Measurements from ENCODE around the gene PCDHGA11.
"Not testable (repeated sequence)": the region's sequence is repeated elsewhere in the genome, so short reads cannot be mapped to it uniquely, and the experiment has no call there.

Gene PCDHGA11

DNA sequence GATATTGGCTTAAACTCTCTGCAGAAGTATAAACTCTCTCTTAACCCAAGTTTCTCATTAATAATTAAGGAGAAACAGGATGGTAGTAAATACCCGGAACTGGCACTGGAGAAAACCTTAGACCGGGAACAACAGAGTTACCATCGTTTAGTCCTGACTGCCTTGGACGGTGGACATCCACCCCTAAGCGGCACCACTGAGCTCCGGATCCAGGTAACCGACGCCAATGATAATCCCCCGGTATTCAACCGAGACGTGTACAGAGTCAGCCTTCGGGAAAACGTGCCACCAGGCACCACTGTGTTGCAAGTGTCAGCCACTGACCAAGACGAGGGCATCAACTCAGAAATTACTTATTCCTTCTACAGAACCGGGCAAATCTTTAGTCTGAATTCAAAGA is 22.2 kb upstream of the PCDHGA11 start:
- DNase-seq (ENCODE audit: low read depth, low spot score), result no peak

DNA sequence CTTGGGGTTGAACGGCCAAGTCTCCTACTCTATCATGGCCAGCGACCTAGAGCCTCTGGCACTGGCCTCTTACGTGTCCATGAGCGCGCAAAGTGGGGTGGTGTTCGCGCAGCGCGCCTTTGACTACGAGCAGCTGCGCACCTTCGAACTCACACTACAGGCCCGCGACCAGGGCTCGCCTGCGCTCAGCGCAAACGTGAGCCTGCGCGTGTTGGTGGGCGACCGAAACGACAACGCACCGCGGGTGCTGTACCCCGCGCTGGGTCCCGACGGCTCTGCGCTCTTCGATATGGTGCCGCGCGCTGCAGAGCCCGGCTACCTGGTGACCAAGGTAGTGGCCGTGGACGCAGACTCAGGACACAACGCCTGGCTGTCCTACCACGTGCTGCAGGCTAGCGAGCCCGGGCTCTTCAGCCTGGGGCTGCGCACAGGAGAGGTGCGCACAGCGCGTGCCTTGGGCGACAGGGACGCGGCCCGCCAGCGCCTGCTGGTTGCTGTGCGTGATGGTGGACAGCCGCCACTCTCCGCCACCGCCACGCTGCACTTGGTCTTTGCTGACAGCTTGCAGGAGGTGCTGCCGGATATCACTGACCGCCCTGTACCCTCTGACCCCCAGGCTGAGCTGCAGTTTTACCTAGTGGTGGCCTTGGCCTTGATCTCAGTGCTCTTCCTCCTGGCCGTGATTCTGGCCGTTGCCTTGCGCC is 21.1 kb upstream of the PCDHGA11 start:
- DNase-seq (ENCODE audit: low read depth, low spot score), result no peak

DNA sequence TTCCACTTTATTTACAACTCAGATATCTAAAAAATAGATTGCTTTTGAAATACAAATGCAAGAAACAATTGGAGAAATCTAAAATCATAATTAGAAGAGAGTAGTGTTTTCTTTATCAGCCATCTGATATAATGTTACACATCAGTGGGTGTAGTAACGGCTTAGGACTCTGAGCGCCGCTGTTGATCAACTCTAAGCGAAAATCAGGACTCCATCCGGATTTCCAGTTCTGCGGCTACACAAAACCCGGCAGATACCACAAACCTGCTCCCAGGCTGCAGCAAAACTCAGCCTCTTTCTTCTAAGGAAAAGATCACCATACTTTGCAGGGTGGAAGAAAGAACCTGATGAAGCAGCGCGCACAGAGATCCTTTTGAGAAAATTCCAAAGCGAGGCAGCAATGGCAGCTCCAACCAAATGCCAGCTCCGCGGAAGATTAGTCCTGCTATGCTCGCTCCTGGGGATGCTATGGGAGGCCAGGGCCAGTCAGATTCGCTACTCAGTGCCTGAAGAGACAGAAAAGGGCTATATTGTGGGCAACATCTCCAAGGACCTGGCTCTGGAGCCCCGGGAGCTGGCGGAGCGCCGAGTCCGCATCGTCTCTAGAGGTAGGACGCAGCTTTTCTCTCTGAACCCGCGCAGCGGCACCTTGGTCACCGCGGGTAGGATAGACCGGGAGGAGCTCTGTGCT is 18.2 kb upstream of the PCDHGA11 start, which contains the start of gene PCDHGA9:
TSS of gene PCDHGA9 (plus strand) at position 226 of the 691 bp plus-strand sequence. CDS start at position 401, 175 bp downstream.
- DNase-seq (ENCODE audit: low read depth, low spot score), result peak; percentile 18

DNA sequence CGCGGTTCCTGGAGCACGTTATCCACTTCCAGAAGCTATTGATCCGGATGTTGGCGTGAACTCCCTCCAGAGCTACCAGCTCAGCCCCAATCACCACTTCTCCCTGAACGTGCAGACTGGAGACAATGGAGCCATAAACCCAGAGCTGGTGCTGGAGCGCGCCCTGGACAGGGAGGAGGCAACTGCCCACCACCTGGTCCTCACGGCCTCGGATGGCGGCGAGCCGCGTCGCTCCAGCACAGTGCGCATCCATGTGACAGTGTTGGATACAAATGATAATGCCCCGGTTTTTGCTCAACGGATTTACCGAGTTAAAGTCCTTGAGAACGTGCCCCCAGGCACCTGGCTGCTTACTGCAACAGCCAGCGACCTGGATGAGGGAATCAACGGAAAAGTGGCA is 17.5 kb upstream of the PCDHGA11 start:
- DNase-seq (ENCODE audit: low read depth, low spot score), result no peak

DNA sequence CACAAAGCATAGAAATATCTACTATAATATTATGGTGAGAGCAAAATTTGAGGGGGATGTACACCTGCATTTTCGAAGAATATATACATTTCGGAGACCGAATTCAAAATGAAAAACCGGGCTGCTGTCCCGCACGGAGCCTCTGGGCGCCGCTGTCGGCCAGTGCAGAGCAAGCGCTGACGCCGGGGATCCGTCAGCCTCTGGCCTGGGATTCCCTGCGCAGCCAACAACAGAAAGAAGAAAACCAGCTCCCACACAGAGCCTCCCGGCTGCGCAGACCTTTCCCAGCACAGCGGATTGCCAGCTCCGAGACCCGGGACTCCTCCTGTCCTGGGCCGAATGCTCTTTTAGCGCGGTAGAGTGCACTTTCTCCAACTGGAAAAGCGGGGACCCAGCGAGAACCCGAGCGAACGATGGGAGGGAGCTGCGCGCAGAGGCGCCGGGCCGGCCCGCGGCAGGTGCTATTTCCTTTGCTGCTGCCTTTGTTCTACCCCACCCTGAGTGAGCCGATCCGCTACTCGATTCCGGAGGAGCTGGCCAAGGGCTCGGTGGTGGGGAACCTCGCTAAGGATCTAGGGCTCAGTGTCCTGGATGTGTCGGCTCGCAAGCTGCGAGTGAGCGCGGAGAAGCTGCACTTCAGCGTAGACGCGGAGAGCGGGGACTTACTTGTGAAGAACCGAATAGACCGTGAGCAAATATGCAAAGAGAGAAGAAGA is 12.9 kb upstream of the PCDHGA11 start, which contains the start of gene PCDHGB6:
TSS of gene PCDHGB6 (plus strand) at position 232 of the 716 bp plus-strand sequence. CDS start at position 414, 182 bp downstream.
- peak; percentile 62 for DNase-seq (ENCODE audit: low read depth, low spot score)

DNA sequence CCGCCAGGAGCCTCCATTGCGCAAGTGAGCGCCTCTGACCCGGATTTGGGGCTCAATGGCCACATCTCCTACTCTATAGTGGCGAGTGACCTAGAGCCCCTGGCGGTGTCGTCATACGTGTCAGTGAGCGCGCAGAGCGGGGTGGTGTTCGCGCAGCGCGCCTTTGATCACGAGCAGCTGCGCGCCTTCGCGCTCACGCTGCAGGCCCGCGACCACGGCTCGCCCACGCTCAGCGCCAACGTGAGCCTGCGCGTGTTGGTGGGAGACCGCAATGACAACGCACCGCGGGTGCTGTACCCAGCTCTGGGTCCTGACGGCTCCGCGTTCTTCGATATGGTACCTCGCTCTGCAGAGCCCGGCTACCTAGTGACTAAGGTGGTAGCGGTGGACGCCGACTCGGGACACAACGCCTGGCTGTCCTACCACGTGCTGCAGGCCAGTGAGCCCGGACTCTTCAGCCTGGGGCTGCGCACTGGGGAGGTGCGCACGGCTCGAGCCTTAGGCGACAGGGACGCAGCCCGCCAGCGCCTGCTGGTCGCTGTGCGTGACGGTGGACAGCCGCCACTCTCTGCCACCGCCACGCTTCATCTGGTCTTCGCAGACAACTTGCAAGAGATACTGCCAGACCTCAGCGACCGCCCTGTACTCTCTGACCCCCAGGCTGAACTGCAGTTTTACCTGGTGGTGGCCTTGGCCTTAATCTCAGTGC is 11.1 kb upstream of the PCDHGA11 start:
- no peak for DNase-seq (ENCODE audit: low read depth, low spot score)

DNA sequence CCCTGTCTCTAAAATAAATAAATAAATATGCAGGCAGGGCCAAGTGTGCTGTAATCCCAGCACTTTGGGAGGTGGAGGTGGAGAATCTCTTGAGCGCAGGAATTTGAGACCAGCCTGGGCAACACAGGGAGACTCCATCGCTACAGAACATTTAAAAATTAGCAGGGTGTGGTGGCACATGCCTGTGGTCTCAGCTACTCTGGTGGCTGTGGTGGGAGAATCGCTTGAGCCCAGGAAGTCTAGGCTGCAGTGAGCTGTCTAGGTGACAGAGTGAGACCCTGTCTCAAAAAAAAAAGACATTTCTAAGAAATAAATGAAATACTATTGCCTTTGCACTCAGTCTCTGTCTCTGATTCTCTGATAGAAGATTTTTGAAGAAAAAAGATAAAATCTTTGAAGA is 9.3 kb upstream of the PCDHGA11 start:
- DNase-seq (ENCODE audit: low read depth, low spot score), result no peak

DNA sequence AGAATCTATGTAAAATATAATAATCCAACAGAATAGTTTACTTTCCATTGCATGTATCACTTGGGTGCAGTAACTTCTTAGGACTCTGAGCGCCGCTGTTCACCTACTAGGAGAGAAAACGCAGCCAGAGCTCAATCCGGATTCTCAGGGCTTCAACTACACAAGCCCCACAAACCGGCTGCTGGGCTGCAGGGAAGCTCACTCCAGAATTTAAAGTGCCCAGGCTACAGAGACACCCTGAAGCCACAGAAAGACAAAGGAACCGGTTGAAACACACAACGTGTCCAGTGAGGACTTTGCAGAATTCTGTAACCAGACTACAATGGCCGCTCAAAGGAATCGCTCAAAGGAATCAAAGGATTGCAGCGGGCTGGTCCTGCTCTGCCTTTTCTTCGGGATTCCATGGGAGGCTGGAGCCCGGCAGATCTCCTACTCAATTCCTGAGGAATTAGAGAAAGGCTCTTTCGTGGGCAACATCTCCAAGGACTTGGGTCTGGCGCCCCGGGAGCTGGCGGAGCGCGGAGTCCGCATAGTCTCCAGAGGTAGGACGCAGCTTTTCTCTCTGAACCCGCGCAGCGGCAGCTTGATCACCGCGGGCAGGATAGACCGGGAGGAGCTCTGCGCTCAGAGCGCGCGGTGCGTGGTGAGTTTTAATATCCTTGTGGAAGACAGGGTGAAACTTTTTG is 7.9 kb upstream of the PCDHGA11 start, which contains the start of gene PCDHGA10:
TSS of gene PCDHGA10 (plus strand) at position 134 of the 686 bp plus-strand sequence. CDS start at position 323, 189 bp downstream.
- DNase-seq (ENCODE audit: low read depth, low spot score), result peak; percentile 70

DNA sequence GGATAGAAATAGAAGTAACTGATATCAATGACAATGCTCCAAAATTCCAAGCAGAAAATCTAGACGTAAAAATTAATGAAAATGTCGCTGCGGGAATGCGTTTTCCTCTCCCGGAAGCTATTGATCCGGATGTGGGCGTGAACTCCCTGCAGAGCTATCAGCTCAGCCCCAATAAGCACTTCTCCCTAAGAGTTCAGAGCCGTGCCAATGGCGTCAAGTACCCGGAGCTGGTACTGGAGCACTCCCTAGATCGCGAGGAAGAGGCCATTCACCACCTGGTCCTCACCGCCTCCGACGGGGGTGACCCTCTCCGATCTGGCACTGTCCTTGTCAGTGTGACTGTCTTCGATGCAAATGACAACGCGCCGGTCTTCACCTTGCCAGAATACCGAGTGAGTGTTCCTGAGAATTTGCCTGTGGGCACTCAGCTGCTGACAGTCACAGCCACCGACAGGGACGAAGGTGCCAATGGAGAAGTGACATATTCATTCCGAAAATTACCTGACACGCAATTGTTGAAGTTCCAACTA is 7.2 kb upstream of the PCDHGA11 start:
- DNase-seq (ENCODE audit: low read depth, low spot score), result no peak

DNA sequence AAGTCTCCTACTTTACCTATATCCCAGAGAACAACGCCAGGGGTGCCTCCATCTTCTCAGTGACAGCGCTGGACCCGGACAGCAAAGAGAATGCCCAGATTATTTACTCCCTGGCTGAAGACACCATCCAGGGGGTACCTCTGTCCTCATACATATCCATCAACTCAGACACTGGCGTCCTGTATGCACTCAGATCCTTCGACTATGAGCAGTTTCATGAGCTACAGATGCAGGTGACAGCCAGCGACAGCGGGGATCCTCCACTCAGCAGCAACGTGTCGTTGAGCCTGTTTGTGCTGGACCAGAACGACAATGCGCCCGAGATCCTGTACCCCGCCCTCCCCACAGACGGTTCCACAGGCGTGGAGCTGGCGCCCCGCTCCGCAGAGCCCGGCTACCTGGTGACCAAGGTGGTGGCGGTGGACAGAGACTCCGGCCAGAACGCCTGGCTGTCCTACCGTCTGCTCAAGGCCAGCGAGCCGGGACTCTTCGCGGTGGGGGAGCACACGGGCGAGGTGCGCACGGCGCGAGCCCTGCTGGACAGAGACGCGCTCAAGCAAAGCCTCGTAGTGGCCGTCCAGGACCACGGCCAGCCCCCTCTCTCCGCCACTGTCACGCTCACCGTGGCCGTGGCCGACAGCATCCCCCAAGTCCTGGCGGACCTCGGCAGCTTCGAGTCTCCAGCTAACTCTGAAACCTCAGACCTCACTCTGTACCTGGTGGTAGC is 6.1 kb upstream of the PCDHGA11 start:
- DNase-seq (ENCODE audit: low read depth, low spot score), result not testable (repeated sequence)

DNA sequence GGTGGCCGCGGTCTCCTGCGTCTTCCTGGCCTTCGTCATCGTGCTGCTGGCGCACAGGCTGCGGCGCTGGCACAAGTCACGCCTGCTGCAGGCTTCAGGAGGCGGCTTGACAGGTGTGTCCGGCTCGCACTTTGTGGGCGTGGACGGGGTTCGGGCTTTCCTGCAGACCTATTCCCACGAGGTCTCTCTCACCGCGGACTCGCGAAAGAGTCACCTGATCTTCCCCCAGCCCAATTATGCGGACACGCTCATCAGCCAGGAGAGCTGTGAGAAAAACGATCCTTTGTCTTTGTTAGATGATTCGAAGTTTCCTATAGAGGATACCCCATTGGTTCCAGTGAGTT is 5.6 kb upstream of the PCDHGA11 start:
- not testable (repeated sequence) for DNase-seq (ENCODE audit: low read depth, low spot score)

DNA sequence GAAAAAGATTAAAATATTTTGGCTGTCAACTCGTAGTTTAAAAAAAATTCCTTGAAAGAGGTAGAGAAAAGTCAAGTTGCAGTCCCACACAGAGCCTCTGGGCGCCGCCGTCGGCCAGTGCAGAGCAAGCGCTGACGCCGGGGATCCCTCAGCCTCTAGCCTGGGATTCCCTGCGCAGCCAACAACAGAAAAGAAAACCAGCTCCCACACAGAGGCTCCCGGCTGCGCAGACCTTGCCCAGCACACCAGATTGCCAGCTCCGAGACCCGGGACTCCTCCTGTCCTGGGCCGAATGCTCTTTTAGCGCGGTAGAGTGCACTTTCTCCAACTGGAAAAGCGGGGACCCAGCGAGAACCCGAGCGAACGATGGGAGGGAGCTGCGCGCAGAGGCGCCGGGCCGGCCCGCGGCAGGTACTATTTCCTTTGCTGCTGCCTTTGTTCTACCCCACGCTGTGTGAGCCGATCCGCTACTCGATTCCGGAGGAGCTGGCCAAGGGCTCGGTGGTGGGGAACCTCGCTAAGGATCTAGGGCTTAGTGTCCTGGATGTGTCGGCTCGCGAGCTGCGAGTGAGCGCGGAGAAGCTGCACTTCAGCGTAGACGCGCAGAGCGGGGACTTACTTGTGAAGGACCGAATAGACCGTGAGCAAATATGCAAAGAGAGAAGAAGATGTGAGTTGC is 3.2 kb upstream of the PCDHGA11 start, which contains the start of gene PCDHGB7:
TSS of gene PCDHGB7 (plus strand) at position 184 of the 679 bp plus-strand sequence. CDS start at position 367, 183 bp downstream.
- peak; percentile 91 for DNase-seq (ENCODE audit: low read depth, low spot score)

DNA sequence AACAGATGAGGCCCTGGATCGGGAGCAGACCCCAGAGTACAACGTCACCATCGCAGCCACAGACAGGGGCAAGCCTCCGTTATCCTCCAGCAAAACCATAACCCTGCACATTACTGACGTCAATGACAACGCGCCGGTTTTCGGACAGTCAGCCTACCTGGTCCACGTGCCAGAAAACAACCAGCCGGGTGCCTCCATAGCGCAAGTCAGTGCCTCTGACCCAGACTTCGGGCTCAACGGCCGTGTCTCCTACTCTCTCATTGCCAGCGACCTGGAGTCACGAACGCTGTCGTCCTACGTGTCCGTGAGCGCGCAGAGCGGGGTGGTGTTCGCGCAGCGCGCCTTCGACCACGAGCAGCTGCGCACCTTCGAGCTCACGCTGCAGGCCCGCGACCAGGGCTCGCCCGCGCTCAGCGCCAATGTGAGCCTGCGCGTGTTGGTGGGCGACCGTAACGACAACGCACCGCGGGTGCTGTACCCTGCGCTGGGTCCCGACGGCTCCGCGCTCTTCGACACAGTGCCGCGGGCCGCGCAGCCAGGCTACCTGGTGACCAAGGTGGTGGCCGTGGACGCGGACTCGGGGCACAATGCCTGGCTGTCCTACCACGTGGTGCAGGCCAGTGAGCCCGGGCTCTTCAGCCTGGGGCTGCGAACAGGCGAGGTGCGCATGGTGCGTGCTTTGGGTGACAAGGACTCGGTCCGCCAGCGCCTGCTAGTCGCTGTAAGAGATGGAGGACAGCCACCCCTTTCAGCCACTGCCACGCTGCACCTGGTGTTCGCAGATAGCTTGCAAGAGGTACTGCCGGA is 1.6 kb upstream of the PCDHGA11 start:
- DNase-seq (ENCODE audit: low read depth, low spot score), result no peak

DNA sequence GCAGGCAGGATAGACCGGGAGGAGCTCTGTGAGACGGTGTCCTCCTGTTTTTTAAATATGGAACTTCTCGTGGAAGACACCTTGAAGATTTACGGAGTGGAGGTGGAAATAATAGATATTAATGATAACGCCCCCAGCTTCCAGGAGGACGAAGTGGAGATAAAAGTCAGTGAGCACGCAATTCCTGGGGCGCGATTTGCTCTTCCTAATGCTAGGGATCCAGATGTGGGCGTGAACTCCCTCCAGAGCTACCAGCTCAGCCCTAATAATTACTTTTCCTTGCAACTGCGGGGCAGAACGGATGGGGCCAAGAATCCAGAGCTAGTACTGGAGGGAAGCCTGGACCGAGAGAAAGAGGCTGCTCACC is 621 bp downstream of the PCDHGA11 start:
- no peak for DNase-seq (ENCODE audit: low read depth, low spot score)

DNA sequence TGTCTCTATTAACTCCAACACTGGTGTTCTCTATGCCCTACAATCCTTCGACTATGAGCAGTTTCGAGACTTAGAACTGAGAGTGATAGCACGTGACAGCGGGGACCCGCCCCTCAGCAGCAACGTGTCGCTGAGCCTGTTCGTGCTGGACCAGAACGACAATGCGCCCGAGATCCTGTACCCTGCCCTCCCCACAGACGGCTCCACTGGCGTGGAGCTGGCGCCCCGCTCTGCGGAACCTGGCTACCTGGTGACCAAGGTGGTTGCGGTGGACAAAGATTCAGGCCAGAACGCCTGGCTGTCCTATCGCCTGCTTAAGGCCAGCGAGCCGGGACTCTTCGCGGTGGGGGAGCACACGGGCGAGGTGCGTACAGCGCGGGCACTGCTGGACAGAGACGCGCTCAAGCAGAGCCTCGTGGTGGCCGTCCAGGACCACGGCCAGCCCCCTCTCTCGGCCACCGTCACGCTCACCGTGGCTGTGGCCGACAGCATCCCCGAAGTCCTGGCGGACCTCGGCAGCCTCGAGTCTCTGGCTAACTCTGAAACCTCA is 2.0 kb downstream of the PCDHGA11 start:
- no peak for DNase-seq (ENCODE audit: low read depth, low spot score)

DNA sequence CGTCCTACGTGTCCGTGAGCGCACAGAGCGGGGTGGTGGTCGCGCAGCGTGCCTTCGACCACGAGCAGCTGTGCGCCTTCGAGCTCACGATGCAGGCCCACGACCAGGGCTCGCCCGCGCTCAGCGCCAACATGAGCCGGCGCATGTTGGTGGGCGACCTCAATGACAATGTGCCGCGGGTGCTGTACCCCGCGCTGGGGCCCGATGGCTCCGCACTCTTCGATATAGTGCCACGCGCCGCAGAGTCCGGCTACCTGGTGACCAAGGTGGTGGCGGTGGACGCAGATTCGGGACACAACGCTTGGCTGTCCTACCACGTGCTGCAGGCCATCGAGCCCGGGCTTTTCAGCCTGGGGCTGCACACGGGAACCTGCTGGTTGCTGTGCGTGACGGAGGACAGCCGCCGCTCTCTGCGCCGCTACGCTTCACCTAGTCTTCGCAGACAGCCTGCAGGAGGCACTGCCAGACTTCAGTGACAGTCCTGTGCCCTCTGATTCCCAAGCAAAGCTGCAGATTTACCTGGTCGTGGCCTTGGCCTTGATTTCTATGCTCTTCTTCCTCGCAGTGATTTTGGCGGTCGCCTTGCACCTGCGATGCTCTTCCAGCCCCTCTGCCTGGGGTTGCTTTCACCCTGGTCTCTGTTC is 7.1 kb downstream of the PCDHGA11 start:
- no peak for DNase-seq (ENCODE audit: low read depth, low spot score)

DNA sequence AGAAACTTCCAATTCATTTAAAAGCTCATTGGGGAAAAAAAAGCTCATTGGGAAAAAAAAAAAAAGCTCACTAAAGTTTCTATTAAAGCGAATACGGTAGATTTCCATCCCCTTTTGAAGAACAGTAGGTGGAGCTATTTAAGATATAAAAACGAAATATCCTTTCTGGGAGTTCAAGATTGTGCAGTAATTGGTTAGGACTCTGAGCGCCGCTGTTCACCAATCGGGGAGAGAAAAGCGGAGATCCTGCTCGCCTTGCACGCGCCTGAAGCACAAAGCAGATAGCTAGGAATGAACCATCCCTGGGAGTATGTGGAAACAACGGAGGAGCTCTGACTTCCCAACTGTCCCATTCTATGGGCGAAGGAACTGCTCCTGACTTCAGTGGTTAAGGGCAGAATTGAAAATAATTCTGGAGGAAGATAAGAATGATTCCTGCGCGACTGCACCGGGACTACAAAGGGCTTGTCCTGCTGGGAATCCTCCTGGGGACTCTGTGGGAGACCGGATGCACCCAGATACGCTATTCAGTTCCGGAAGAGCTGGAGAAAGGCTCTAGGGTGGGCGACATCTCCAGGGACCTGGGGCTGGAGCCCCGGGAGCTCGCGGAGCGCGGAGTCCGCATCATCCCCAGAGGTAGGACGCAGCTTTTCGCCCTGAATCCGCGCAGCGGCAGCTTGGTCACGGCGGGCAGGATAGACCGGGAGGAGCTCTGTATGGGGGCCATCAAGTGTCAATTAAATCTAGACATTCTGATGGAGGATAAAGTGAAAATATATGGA is 9.7 kb downstream of the PCDHGA11 start, which contains the start of gene PCDHGA12:
TSS of gene PCDHGA12 (plus strand) at position 176 of the 782 bp plus-strand sequence. CDS start at position 429, 253 bp downstream.
- DNase-seq (ENCODE audit: low read depth, low spot score), result peak; percentile 62

Measured in astrocyte of the hippocampus (primary cell).